GM19238 (cell line): Measurements from ENCODE around the gene AKAP8.
"Not testable (repeated sequence)": the region's sequence is repeated elsewhere in the genome, so short reads cannot be mapped to it uniquely, and the experiment has no call there.

Experiments used
- DNase-seq: peaks from one replicate; pipeline ENCODE4 v3.0.0; 2011; ENCODE audit warnings: low spot score; ENCODE audit not compliant: insufficient read length

The AKAP8 gene

GRCh38 chr19:15374105-15374651 lies 5.4 kb downstream of the AKAP8 start:
- no peak for DNase-seq

GRCh38 chr19:15373644-15374043 lies 5.9 kb downstream of the AKAP8 start:
- no peak for DNase-seq

DNA sequence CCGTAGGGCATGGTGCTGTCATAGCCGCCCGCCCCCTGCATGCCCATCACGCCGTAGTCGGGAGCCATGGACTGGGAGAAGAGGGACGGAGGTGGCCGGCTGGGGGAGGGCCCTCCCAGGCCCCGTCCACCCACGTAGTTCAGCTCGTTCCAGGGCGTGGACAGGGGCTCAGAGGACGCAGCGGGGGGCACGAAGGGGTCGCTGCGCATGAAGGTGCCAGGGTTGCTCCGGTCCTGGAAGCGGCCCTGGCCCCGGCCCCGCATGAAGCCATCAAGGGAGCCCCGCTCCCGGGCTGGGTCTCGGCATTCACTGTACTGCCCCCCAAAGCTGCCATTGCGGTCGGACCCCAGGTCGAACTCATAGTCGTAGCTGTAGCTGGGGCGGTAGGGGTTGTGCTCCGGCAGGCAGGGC lies 6.7 kb downstream of the AKAP8 start:
- DNase-seq: no peak

DNA sequence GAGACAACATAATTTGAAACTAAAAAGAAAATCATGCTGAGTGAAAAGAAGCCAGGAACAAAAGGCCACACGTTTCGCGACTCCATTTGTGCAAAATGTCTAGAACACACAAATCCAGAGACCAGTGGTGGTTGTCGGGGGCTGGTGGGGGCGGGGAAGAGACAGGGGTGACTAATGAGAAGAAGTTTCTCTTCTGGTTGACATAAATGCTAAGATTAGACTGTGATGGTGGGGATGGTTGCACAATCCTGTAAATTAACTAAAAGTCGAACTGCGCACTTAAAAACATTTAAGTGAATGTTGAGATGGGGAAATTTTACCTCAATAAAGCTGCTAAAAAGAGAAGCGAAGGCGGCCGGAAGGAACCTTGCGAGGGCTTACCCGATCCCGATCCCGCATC lies 7.1 kb downstream of the AKAP8 start:
- DNase-seq: no peak

DNA sequence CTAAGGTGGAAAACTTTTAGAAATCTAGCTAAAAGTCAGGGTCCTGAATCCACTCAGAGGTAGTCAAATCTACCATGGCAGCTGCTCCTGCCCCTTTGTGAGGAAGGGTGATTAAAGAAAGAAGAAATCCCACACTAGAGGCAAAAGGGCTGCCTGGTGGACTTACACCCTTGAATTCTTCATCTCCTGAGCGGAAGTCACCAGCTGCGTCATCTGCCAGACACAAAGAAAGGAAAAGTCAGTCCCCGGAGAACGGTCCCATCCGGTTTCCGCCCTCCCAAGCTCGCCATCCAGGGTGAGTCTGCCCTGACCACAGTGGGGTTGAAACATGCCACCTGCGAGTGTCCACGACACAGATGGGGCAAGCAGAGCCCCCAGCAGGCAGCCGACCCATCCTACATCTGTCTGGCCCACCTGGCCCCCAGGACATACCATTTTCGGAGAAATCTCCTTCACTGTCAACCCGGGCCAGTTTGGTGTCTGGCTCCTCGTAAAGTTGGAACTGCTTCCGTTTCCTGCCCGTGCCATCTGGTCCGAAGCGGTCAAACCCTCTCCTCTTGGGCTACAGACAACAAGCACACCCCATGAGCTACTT lies 7.7 kb downstream of the AKAP8 start:
- DNase-seq: no peak

- DNase-seq: no peak
Observed at GRCh38 chr19:15371119-15371518, 8.5 kb downstream of the AKAP8 start.

GRCh38 chr19:15369594-15369891 lies 10.0 kb downstream of the AKAP8 start:
- no peak for DNase-seq

DNA sequence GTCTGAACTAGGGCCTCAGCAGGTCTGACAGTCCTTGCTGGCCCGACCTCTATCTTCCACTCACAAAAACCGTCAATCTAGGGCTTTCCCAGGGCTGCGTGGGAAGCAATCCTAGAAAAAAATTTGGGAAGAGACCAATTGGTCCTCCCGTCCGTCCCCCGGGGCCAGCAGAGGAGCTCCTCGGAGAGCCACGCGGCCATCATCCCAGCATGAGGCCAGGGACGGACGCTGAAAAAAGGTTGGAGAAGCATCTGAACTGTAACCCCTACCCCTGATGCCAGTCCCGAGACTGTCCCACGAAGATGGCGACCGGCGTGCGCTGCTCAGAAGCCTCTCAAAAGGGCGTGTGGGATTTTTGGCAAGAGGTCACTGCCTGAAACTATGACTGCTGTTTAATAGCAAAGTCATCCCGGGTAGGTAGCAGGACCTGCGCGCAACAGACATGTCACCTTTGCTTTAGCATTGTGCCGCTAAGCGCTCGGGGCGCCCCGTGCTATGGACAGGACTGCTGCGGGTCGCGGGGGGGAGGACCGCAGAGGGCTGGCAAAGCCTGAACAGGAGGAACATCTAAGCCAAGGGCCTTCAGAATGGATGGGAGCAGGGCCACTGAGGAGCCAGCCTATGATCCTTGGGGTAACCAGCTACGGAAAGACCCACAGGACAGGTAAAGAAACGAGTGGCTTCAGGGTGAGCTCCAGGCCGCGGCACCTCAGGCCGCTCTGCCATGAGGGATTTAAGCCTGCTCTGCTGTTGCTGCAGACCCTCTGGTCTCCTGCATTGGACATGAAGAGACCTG lies 10.6 kb downstream of the AKAP8 start:
- DNase-seq: no peak

DNA sequence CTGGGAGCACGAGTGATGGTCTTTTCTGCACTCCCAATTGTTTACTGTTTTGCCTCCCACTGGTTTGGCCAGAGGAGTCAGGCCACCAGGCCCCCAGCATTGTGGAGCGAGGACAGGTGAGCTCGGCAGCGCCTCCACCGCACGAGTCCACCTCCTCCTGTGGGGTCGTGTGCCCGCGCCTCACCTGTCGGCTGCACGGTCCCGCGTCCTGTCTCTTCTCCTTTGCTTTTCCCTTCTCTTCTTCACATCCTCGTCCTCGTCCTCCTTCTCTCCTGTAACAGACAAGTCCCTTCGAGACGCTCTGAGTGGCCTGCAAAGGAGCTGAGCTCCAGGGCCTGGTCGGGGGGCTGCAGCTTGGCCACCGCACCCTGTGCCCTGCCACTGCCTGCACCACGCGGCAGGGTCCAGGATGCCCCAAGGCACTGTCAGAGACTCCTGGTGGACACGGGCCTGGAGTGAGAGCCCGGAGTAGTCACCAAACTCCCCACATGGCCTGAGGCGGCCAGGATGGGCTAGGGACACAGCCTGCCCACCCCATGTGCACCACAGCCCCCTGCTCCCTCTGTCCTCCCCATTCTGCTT lies 11.4 kb downstream of the AKAP8 start:
- no peak for DNase-seq

GRCh38 chr19:15367439-15367838 lies 12.1 kb downstream of the AKAP8 start:
- no peak for DNase-seq

- DNase-seq: no peak
Observed at GRCh38 chr19:15365264-15365663, 14.3 kb downstream of the AKAP8 start.

- DNase-seq: not testable (repeated sequence)
Observed at GRCh38 chr19:15363791-15364190, 15.8 kb downstream of the AKAP8 start.

DNA sequence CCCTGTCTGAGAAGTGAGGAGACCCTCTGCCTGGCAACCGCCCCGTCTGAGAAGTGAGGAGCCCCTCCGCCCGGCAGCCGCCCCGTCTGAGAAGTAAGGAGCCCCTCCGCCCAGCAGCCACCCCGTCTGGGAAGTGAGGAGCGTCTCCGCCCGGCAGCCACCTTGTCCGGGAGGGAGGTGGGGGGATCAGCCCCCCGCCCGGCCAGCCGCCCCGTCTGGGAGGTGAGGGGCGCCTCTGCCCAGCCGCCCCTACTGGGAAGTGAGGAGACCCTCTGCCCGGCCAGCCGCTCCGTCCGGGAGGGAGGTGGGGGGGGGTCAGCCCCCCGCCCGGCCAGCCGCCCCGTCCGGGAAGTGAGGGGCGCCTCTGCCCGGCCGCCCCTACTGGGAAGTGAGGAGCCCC lies 16.5 kb downstream of the AKAP8 start:
- not testable (repeated sequence) for DNase-seq

DNA sequence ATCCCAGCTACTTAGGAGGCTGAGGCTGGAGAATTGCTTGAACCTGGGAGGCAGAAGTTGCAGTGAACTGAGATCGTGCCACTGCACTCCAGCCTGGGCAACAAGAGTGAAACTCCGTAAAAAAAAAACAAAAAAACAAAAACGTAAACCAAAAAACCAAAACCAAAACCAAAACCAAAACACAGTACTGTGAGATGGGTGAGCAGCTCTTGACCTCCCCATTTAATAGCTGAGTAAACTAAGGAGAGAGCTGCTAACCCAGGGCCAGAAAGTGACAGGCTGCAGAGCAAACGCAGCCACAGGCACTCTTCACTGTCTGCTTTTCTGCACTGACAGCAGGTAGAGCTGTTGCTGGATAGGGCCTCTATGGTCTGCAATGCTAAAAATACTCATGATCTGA lies 19.6 kb downstream of the AKAP8 start:
- DNase-seq: not testable (repeated sequence)

DNA sequence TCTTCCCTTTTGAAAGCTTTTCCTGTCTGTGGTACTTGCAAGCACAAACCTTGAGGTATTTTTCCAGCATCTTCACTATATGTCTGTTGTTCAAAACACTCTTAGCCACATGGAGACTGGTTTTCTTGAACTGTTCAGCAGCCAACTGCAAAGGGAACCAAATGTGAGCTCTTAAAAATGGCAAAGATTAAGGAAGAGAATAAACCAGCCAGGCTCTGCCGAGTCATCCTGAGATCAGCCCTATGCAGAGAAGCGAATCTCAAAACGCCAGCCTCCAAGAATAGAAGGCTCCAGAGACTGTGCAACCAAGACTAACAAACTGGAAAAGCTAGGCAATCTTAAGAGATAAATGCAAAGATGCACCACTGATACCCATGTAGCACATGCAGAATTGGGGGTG lies 20.7 kb downstream of the AKAP8 start:
- DNase-seq: no peak

GRCh38 chr19:15357906-15358305 lies 21.7 kb downstream of the AKAP8 start:
- DNase-seq: no peak

- no peak for DNase-seq
Observed at GRCh38 chr19:15354566-15355296, 24.9 kb downstream of the AKAP8 start.

- DNase-seq: no peak
Observed at GRCh38 chr19:15353908-15354307, 25.7 kb downstream of the AKAP8 start.

DNA sequence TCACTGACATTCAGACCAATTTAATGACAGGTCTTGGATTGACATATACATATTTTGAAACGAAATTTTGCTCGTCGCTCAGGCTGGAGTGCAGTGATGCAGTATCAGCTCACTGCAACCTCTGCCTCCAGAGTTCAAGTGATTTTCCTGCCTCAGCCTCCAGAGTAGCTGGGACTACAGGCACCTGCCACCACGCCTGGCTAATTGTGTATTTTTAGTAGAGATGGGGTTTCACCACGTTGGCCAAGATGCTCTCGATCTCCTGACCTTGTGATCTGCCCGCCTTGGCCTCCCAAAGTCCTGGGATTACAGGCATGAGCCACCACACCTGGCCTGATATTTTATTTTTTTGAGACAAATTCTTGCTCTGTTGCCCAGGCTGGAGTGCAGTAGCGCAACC lies 27.1 kb downstream of the AKAP8 start:
- DNase-seq: not testable (repeated sequence)

DNA sequence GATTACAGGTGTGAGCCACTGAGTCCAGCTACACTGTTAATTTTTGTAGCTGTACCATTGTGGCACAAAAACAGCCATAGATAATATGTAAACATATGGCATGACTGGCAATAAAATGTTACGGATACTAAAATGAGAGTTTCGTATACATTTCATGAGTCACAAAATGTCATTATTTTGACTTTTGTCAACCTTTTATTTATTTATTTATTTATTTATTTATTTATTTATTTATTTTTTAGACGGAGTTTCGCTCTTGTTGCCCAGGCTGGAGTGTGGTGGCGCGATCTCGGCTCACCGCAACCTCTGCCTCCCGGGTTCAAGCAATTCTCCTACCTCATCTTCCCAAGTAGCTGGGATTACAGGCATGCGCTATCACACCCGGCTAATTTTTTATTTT lies 38.3 kb downstream of the AKAP8 start:
- DNase-seq: not testable (repeated sequence)

DNA sequence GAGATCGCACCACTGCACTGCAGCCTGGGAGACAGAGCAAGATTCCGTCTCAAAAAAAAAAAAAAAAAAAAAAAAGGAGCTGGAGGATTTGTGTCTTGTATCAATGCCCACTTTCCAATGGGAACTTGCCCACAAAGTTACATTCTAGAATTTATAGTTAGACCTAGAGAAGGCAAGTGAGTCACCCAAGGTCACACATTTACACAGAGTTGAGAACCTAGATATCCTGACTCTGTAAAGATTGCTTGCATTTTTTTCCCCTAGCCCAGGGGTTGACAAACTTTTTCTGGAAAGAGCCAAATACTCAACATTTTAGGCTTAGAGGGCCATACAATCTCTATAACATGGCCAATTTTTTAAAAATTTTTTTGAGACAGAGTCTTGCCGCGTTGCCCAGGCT lies 39.5 kb downstream of the AKAP8 start:
- DNase-seq: no peak

- DNase-seq: no peak
Observed at GRCh38 chr19:15337202-15337601, 42.4 kb downstream of the AKAP8 start.
